SH-SY5Y (cell line): ENCODE results near the gene PGLYRP2.

Experiments
- GATA2 ChIP-seq: IDR thresholded peaks from 2 replicates; pipeline ENCODE4 v1.6.1; 2011; ENCODE audit warnings: mild to moderate bottlenecking, low read depth, low read length
- GATA3 ChIP-seq: IDR thresholded peaks from 2 replicates; pipeline ENCODE4 v1.6.1; 2011; ENCODE audit warnings: low read depth, mild to moderate bottlenecking, low read length, moderate library complexity

GRCh38 chr19:15456441-15456840 lies 22.9 kb downstream of the PGLYRP2 start:
- no peak for TF ChIP-seq GATA3
- TF ChIP-seq GATA2 = no peak
